Stimulated activated CD4-positive, alpha-beta T cell treated with anti-CD3 and anti-CD28 coated beads, TNF-alpha, amount 100 ng/mL, for 24 hours (primary cell): ENCODE results near the gene CACNB4.

Experiments
- DNase-seq, 3 experiments: peaks; one replicate each; pipeline ENCODE4 v3.0.0-alpha.2; 2020; ENCODE audit warnings: low read depth in 3 of 3

Gene CACNB4

DNA sequence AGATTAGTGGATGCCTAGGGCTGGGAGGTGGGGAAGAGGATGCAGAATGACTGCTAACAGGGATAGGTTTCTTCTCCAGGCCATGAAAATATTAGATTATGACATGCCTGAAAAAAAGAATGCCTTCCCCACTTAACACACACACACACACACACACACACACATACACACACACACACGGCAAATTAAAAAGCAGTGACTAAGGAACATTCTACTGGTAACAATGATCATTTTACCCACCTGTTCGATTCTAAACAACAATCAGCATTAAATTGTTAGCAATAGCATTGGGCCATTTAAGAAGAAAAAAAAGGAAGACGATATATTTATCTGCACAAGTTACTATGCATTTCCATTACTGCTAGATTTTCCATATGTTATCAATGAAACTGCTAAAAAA, 10.8 kb downstream of the CACNB4 start:
- DNase-seq: no peak

- DNase-seq: no peak
Measured at GRCh38 chr2:152086231-152086630, 12.6 kb downstream of the CACNB4 start.

DNA sequence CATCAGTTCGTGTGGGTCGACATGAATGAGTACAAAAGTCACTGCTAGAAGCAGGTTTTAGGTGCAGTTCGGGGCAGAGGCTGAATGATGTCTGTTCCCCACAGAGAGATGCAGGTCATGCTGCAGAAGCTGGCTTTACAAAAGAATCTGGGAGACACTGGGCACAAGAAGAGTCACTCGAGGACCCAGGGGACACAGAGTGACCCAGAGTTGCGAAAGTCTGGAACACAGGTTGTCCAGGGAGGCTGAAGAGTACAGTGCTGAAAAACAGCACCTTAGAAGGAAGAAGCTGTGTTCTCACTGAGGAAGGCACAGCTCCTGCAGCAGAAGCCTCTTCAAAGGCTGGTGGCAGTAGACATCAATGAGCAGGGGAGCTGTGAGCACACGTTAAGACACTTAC, 14.8 kb downstream of the CACNB4 start:
- DNase-seq: no peak

GRCh38 chr2:152083202-152083875, 15.5 kb downstream of the CACNB4 start:
- no peak for DNase-seq

DNA sequence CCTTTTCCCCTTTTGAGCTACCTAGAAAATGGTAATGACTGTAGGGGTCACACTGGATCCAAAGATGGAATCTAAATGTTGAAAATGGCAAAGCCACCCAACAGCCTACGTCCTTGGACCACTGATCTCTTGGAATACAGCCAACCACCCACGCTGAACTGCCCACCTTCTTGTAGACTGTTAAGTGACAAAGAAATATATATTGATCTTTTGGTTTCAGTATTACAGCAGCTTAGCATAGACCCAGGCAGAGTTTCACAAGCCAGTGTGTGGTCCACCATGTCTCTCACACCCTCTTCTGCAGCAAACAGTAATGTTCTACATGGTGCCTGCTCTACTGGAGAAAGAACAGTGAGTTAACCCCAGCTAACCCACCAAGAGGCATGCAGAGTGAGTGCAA, 20.2 kb downstream of the CACNB4 start:
- DNase-seq: no peak

DNA sequence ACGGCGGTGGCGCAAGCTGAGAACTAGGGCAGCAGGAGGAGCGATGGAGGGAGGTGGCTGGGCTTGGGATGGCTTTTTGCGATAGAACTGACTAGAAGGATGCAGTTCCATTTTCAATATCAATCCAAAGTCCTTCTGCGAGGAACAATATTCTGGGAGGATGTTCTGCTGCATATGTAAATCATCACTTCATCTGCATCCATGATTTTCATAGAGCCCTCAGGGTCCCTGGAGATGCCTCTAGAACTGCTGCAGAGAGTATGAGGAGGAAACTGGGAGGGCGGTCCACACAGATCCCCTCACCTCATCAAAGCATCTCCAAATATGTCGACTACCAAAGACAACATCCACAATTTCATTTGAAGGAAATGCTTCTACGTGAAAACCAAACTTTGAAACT, 20.8 kb downstream of the CACNB4 start:
- DNase-seq: no peak

GRCh38 chr2:152075461-152076050, 23.3 kb downstream of the CACNB4 start:
- no peak for DNase-seq

DNA sequence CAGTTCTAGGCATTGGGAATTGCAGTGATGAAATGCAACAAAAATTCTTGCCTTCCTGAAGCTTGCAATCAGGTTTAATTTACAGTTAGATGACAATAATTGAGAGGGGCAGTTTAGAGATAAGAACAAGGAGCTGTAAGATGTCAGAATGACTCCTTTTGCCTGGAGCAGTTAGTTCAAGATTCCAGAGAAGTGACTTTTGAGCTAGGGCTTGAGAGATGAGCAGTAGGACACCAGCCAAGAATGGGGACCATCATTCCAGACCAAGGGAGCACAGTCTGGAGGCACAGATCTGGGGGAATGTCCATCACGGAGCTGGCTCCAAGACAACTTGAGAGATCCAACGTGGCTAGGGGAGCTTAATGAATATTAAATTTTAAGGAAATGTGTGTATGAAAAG, 26.8 kb downstream of the CACNB4 start:
- DNase-seq: no peak

DNA sequence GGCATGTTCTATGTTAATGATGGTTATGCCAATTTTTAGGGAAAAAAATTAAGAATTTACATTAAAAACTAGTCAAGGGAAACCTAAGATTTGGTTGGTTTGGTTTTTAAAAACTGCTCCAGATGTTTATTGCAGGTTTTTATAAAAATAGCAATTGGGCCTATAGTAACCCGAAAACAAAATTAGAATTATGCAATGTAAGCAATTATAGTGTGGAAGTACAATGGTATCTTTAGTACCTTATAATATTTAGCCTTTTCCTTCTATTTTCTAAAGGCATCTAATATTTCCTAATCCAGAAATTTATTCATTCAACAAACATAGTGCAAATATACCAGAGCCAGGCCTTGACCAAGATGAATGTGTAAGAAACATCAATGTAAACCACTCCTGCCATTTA, 27.3 kb downstream of the CACNB4 start:
- DNase-seq: no peak

DNA sequence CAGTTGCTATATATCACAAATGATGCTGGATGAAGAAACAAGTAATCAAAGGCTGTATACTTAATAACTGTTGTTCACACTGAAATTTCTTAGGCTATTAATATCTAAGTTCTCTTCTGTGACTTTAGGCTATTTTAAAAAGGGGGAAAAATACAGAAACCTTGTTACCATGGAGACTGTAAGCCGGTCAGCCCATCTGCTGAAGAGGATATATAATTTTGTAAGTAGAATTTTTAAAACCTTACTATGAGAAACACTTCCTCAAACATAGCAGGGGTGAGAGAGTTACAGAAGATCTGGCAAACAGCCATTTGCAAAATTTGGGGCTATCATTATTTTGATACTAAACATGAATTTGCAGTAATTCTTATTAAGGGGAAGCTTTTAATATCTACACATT, 27.8 kb downstream of the CACNB4 start:
- DNase-seq: no peak

DNA sequence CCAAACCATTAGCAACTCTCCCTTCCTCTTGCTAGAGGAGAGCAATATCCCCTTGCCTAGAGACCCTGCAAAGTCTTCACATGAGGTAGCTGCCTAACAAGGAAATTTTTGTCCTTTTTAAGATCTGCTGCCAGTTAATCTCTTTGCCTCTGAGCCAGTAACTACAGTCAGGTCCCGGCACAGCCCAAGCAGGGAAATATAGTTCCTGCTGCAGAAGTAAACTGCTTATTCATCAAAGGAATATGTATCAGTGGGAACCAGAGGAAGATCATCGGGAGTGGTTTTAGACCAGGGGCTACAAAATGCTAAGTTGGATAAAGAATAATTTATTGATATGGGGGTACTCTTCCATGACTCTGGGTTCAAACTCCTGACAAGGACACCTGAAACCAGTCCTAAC, 30.6 kb downstream of the CACNB4 start:
- DNase-seq: no peak

DNA sequence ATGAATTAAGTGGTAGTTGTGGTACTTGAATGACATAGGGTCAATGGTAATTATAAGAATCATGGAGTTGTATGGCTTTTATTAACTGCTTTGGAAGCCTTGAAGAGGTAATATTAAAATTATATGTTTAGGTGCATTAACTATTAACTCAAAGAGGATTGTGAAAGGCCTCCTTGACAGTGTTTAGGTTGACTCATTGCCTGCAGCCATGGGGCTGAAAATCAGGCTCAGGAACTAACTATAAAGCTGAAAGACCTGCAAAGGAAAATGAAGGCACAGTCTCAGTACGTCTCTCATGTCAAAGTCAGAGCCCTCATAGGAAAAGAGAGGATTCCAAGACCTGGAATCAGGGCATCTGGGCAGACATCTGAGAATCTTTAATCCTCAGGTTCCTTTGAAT, 31.0 kb downstream of the CACNB4 start:
- no peak for DNase-seq

DNA sequence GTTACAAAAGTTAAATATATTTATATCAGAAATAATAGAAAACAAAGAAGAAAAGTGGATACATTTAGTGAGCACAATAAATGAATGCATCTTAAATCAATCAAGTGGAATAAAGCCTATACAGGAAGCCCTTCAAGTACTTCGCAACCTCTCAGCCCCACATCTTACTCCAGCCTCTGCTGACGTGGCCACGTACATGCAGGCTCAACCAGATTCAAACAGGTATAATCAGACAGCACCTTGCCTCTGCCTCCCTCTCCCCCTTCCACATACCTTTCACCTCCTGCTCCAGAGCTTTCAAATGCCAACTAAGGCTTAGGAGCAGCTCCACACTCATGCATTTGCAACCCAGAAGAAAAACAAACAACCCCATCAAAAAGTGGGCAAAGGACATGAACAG, 32.9 kb downstream of the CACNB4 start:
- no peak for DNase-seq

- DNase-seq: no peak
Measured at GRCh38 chr2:152064001-152064400, 34.8 kb downstream of the CACNB4 start.

DNA sequence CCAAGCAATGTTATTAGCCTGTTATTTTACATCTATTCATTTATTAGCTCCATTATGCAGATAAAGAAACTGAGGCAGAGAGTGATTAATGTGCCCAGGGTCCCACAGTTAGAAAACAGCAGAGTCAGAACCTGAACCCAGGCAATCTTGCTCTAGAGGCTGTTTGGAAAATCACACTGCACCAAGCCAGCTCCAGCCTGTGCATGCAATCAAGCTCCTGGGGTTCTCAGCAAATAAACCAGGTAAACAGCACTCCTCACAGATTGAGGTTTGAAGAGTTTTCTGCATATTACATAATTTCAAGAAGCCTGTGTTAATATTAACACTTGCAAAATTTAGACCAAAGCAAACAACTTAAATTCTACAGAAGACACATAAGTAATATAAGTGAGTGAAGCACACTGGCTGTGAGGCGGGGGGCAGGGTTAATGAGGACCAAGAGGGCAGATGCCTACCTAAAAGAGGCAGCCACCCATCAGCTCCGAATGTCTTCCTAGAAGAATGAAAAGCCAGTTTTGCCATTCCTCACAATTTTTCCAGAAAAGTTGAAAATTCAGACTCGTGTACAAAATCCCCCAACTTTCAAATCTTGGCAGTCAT, 35.4 kb downstream of the CACNB4 start:
- DNase-seq: no peak

- no peak for DNase-seq
Measured at GRCh38 chr2:152062125-152063091, 36.4 kb downstream of the CACNB4 start.

DNA sequence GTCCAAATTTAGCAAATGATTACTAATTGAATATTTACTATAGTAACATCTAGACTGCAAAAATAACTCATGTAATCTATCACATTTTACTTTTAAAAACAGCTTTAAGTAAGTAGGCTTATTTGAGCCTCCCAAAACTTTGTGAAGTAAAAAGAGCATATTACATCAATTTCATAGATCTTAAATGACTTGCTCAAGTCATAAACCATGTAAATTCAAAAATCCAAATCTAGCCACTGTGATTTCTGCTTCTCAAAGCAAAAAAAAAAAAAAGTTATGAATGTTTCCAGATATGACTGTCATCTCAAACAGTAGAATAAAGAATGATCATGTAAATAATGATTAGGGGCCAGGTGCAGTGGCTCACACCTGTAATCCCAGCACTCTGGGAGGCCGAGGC, 37.5 kb downstream of the CACNB4 start:
- DNase-seq: no peak

DNA sequence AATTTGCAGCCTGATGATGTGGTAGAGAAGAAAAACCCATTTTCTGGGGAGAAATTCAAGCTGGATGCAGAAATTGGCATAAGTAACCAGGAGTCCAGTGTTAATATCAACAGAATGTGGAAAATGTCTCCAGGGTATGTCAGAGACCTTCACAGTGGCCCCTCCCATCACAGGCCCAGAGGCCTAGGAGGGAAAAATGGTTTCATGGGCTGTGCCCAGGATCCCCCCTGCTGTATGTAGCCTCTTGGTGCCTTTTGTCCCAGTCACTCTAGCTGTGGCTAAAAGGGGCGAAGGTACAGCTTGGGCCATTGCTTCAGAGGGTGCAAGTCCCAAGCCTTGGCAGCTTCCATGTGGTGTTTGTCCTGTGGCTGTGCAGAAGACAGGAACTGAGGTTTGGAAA, 40.2 kb downstream of the CACNB4 start:
- DNase-seq: no peak

- DNase-seq: no peak
Measured at GRCh38 chr2:152056418-152056817, 42.4 kb downstream of the CACNB4 start.

GRCh38 chr2:152055366-152056108, 43.3 kb downstream of the CACNB4 start:
- no peak for DNase-seq

DNA sequence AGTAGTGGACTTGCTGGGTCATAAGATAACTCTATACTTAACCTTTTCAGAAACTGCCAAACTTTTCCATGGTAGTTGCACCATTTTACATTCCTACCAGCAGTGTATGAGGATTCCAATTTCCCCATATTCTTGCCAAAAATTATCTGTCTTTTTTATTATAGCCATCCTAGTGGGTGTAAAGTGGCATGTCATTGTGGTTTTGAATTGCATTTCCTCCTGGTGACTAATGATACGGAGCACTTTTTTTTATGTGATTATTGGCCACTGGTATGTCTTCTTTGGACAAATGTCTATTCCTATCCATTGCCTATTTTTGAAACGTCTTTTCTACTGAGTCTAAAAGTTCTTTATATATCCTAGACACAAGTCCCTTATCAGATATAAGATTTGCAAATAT, 44.3 kb downstream of the CACNB4 start:
- no peak for DNase-seq

DNA sequence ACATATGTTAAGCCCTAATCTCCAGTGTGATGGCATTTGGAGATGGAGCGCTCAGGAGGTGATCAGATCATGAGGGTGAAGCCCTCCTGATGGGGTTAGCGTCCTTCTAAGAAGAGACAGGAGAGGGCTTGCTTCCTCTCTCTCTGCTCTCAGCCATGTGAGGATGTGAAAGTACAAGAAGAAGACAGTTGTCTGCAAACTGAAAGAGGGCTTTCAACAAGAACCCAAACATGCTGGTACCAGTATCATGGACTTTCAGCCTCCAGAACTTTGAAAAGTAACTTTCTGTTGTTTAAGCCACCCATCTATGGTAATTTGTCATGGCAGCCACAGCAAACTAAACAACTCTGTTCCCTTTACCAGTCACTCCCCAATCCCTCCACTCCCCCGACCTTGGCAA, 47.4 kb downstream of the CACNB4 start:
- DNase-seq: no peak
